Adrenal gland (tissue), 5 donors: ENCODE results near the gene ADCY2.

Experiments used
- CTCF ChIP-seq, 6 experiments: fragments of 450-650 bp in 4 of 6; fragments of 200-600 bp in 2 of 6; sonication (generic) in 1 of 6; IDR thresholded peaks; 1 replicate in 5 of 6; 2 replicates in 1 of 6; pipeline versions ENCODE4 v1.5.1 to v1.8.0; 2016 to 2021; ENCODE audit warnings: antibody characterized with exemption in 6 of 6, mild to moderate bottlenecking in 2 of 6, moderate library complexity in 1 of 6
- POLR2A ChIP-seq, 2 donors: fragments of 450-650 bp; IDR thresholded peaks; one replicate each; pipeline ENCODE4 v1.6.1; 2017; ENCODE audit warnings: antibody characterized with exemption in 2 of 2, mild to moderate bottlenecking in 2 of 2, moderate library complexity in 1 of 2
- donor health status: DM: no; HTN: no; CAD: no.

- TF ChIP-seq CTCF (IDR thresholded peaks at IDR 0.05) (peak in 4 of 6 experiments; percentile 8 to 43 (median 25)), POLR2A (IDR thresholded peaks at IDR 0.05) (no peak)
Observed at GRCh38 chr5:7850395-7851239, 454.7 kb downstream of the ADCY2 start, which contains the start of gene CFAP90.
